Coronary artery (tissue), 2 donors: Measurements from ENCODE around the gene SLIT3.

Source experiments
- DNase-seq: peaks from one replicate; pipeline ENCODE4 v3.0.0-alpha.2; 2017; ENCODE audit warnings: low spot score
- H3K27ac ChIP-seq, 2 donors: fragments of 200-600 bp; sonication (generic); one replicate each; pipeline ENCODE4 v1.5.1; 2016 to 2019
- H3K4me3 ChIP-seq: fragments of 200-600 bp; sonication (generic); 2 replicates; pipeline ENCODE4 v1.5.1; 2016; ENCODE audit warnings: mild to moderate bottlenecking, moderate library complexity
- TF ChIP-seq, protein P1 (sequence below): fragments of 200-600 bp; sonication (generic); IDR thresholded peaks from one replicate; pipeline ENCODE4 v1.5.1; 2019; ENCODE audit warnings: antibody characterized with exemption

Gene SLIT3

DNA sequence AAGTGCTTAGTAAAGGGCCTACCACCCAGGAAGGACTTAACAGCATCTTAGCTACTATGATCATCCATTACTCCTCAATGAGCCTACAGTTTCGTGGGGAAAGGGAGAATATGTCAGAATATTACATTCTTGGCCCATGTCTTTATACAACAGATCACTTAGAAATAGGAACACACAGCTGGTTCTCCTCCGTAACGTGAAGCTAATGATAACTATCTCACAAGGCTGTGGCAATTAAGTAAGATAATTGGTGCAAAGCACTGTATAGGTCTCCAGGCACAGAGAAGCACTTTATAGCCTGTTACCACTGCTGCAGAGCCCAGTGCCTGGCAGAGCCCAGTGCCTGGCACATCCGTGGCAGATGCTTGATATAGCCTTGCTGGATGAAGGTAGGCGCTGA is 347.6 kb downstream of the SLIT3 start:
- TF ChIP-seq, protein P1, sequence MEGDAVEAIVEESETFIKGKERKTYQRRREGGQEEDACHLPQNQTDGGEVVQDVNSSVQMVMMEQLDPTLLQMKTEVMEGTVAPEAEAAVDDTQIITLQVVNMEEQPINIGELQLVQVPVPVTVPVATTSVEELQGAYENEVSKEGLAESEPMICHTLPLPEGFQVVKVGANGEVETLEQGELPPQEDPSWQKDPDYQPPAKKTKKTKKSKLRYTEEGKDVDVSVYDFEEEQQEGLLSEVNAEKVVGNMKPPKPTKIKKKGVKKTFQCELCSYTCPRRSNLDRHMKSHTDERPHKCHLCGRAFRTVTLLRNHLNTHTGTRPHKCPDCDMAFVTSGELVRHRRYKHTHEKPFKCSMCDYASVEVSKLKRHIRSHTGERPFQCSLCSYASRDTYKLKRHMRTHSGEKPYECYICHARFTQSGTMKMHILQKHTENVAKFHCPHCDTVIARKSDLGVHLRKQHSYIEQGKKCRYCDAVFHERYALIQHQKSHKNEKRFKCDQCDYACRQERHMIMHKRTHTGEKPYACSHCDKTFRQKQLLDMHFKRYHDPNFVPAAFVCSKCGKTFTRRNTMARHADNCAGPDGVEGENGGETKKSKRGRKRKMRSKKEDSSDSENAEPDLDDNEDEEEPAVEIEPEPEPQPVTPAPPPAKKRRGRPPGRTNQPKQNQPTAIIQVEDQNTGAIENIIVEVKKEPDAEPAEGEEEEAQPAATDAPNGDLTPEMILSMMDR, result no peak
- DNase-seq, result no peak
- H3K27ac ChIP-seq, result no peak overlapping the region

DNA sequence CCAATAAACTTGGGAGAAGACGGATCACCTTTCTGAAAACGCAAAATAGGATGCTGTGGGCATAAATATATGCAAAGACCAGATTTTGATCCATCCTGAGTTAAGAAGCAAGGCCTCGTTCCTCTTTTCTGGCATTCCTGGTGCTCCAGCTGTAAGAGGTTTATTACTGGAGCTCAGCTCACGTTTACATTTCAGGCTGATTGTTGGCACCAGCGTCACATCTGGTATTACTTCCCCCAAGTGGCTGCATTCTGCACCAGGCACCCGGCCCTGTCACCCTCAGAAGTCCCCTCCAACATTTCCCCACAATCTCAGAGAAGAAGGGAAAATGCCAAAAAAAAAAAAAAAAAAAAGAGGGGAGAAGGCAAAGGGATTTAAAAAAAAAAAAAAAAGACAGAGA is 348.7 kb downstream of the SLIT3 start:
- DNase-seq, result no peak

More for the DNA sequence above, 347.6 kb downstream of the SLIT3 start:
- H3K4me3 ChIP-seq, result no peak overlapping the region

DNA sequence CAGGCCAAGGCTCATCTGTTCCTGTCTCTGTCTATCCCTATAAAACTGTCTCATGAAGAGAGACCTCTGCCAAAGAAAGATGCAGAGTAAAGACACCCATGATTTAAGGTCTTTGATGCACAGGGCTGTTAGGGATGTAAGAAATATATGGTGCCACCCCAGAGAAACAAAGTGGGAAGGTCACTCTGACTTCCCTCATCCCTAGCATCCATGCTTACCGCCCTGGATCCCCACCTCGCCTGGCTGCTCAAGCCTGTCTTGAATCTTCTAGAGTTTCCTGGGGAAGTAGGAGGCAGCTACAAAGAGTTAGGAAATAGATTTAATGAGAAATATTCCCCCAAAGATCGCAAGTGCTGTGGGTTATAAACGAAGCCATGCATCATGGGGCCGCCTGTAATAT is 349.2 kb downstream of the SLIT3 start:
- DNase-seq, result no peak
- TF ChIP-seq, protein P1, result no peak

More for the DNA sequence above, 348.7 kb downstream of the SLIT3 start:
- Histone ChIP-seq H3K27ac (no peak overlapping the region), H3K4me3 (no peak overlapping the region)
- TF ChIP-seq, protein P1, result no peak

DNA sequence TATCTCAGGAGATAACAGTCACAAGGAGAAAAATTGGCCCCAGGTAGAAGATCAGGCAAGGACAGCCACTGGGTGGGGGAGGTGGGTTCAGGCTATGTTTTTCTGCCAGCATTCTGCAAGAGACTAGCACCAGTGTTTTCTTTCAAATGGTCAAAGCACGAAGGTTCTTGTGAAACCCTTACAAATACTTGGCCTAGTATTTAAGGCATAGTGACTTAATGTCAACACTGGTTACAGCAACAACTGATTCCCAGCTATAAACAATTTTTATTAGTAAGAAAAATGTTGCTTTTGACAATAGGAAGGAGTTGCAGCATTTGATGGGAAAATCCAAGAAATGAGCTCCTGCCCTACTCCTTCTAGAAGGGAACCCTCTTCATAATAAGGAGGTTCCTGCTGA is 349.6 kb downstream of the SLIT3 start:
- no peak overlapping the region for H3K27ac ChIP-seq
- no peak for DNase-seq
- H3K4me3 ChIP-seq, result no peak overlapping the region
- TF ChIP-seq, protein P1, result no peak

More for the DNA sequence above, 349.2 kb downstream of the SLIT3 start:
- no peak overlapping the region for H3K27ac ChIP-seq
- H3K4me3 ChIP-seq, result no peak overlapping the region

DNA sequence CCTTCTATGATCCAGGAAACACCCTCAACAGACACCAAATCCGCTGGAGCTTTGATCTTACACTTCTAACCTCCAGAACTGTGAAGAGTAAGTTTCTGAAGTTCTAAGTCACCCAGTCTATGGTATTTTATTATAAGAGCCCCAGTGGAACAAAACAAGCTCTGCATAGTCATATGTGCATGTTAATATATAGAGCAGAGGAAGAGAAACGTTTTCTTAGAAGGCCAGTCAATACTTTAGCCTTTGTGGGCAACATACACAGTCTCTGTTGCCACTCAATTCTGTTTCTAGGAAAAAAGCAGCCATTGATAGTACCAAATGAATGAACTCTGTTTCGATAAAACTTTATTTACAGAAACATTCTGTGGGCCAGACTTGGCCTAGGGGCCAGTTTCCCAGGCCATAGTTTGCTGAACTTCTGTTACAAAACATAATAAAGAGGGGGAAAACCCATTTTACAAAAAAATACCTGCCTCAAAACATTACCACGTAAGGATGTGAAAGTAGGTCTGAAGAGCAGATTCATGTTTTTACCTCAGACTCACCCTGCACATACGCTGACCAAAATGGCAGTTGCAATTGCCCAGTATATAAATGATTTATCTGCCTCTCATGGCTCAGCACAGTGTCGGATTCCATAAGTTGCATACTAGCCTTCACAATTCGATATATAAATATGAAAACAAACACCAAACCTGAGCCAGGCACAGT is 350.5 kb downstream of the SLIT3 start:
- TF ChIP-seq, protein P1, result no peak
- no peak overlapping the region for H3K27ac ChIP-seq

DNA sequence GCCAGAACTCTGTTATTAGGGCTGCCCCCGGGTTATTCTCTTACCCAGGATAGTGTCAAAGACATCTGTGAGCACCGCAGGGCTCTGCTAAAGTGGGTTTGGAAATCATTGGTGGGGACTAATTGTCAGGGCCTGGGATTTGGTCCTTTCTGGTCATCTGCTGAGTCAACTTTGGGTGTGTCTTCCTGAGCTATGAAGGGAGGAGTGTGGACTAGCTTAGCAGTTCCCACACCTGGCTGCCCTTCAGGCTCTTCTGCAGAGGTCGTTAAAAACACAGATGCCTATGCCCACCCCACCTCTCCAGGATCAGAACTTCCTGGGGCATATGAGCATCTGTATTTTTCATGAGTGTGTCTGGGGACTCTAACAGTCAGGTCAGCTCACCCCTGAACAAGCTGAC is 352.2 kb downstream of the SLIT3 start:
- no peak overlapping the region for H3K27ac ChIP-seq
- DNase-seq, result no peak
- no peak overlapping the region for H3K4me3 ChIP-seq
- TF ChIP-seq, protein P1, result no peak

More for the DNA sequence above, 350.5 kb downstream of the SLIT3 start:
- DNase-seq, result no peak
- H3K4me3 ChIP-seq, result no peak overlapping the region

DNA sequence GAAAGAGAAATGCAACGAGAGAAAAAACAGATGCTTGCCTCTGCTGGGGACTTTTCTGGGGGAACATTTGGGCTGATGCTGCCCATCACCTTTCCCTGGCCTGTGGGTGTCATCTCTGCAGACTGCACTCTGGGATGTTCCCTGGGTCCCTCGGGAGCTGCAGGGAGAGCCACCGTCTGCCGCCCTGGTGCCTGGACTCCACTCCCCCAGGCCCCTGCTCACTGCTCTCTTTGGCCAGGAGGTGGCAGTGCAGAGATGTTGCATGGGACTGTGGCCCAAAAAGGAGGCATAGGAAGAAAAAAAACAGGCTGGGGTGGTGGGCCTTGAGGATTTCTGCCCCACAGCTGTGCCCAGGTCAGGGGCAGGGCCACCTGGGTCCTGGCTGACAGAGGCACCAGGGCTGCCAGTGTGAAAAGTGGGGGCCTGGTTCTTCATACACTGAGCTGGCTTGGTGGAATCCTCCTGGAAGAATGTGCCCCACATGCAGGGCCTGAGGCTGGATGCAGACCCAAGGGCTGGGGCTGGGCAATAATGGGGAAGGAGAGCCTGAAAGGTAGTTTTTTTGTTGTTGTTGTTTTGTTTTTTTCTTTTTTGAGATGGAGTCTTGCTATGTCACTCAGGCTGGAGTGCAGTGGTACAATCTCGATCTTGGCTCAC is 353.6 kb downstream of the SLIT3 start:
- TF ChIP-seq, protein P1, result peak; percentile 36
- no peak for DNase-seq
- Histone ChIP-seq H3K27ac (no peak overlapping the region), H3K4me3 (no peak overlapping the region)
